ENCODE data around the gene PLEKHM3.
A peak's percentile ranks its signal among the peaks of the same experiment; 100 is the strongest.

- TF ChIP-seq CTCF (IDR thresholded peaks at IDR 0.05) (no peak), POLR2A (IDR thresholded peaks at IDR 0.05) (peak in 1 of 4 donors; percentile 25)
These were observed 6.3 kb upstream of the PLEKHM3 start for GRCh38 chr2:208031608-208032019.
